GM12878 (cell line): ENCODE data around the gene JOSD2.

Experiments used
- BHLHE40 ChIP-seq, 2 experiments: fragments of 450-650 bp in 1 of 2; IDR thresholded peaks; 2 replicates each; pipeline ENCODE4 v1.6.1; 2011 to 2017; ENCODE audit warnings: low read depth in 2 of 2, borderline replicate concordance in 1 of 2, improper control_type of control experiment in 1 of 2, low read length in 1 of 2, mild to moderate bottlenecking in 1 of 2
- CTCF ChIP-seq, 3 experiments: IDR thresholded peaks in 2 of 3; conservative IDR thresholded peaks in 1 of 3; 2 replicates each; pipeline ENCODE4 v1.5.1; 2011; ENCODE audit warnings: low read depth in 3 of 3, low read length in 3 of 3, mild to moderate bottlenecking in 3 of 3, control low read depth in 2 of 3, moderate library complexity in 2 of 3, inconsistent platforms in 1 of 3, mixed read lengths in 1 of 3; ENCODE audit not compliant: control insufficient read depth in 2 of 3, insufficient read depth in 1 of 3; ENCODE audit errors: extremely low read depth in 1 of 3

GRCh38 chr19:50498219-50499056 lies 12.6 kb downstream of the JOSD2 start:
- TF ChIP-seq CTCF (IDR thresholded peaks at IDR 0.05 in 2 of 3, conservative IDR thresholded peaks at IDR 0.05 in 1 of 3; ENCODE audit: control insufficient read depth in 2 of 3, extremely low read depth in 1 of 3, insufficient read depth in 1 of 3, low read depth in 3 of 3, low read length in 3 of 3) (no peak), BHLHE40 (IDR thresholded peaks at IDR 0.05; ENCODE audit: borderline replicate concordance in 1 of 2, low read depth in 2 of 2, low read length in 1 of 2) (no peak)
